ENCODE measurements around the gene ACACA. TPM values are rescaled to one million over a fixed set of nuclear protein-coding genes. Genes with fewer than 3 reads are reported as not detected.

Gene ACACA
- total RNA-seq, 4 donors from 2014 or later, result 4.7 to 75.1 (median 41.9) TPM

GRCh38 chr17:37043201-37043600 is 363.4 kb downstream of the ACACA start:
- no peak for TF ChIP-seq POLR2A (IDR thresholded peaks at IDR 0.05)
- TF ChIP-seq CTCF (IDR thresholded peaks at IDR 0.05), result no peak
- Histone ChIP-seq H3K4me3 (no peak overlapping the region), H3K27ac (no peak overlapping the region), H3K27me3 (no peaks in the 10 kb centered on the region), H3K9me3 (no peaks in the 10 kb centered on the region), H3K36me3 (no peaks in the 10 kb centered on the region), H3K4me1 (no peaks in the 10 kb centered on the region)
- DNase-seq, result no peak
- intact Hi-C loops (cut with DNase I; ENCODE audit: low total_unique reads), result loop anchor here (10.0 kb wide), 1 partner anchor 438 kb away; the partner anchor contains the start of gene MRM1

- H3K4me1 ChIP-seq, result no peaks in the 10 kb centered on the region
- no peaks in the 10 kb centered on the region for H3K27me3 ChIP-seq
- intact Hi-C loops (cut with DNase I; ENCODE audit: low total_unique reads), result loop anchor here (10.0 kb wide), 1 partner anchor 437 kb away; the partner anchor contains the start of gene MRM1
- H3K36me3 ChIP-seq, result no peaks in the 10 kb centered on the region
- no peak overlapping the region for H3K27ac ChIP-seq
- no peaks in the 10 kb centered on the region for H3K9me3 ChIP-seq
- TF ChIP-seq CTCF (IDR thresholded peaks at IDR 0.05) (no peak), POLR2A (IDR thresholded peaks at IDR 0.05) (no peak)
- no peak overlapping the region for H3K4me3 ChIP-seq
- no peak for DNase-seq
Measured at GRCh38 chr17:37041932-37042331, 364.7 kb downstream of the ACACA start.

- no peak for DNase-seq
- intact Hi-C loops (cut with DNase I; ENCODE audit: low total_unique reads), result no loop called here
- no peaks in the 10 kb centered on the region for H3K9me3 ChIP-seq
- H3K36me3 ChIP-seq, result no peaks in the 10 kb centered on the region
- H3K4me1 ChIP-seq, result no peaks in the 10 kb centered on the region
- no peak overlapping the region for H3K27ac ChIP-seq
- TF ChIP-seq CTCF (IDR thresholded peaks at IDR 0.05) (no peak), POLR2A (IDR thresholded peaks at IDR 0.05) (no peak)
- no peak overlapping the region for H3K4me3 ChIP-seq
- no peaks in the 10 kb centered on the region for H3K27me3 ChIP-seq
Measured at GRCh38 chr17:37039269-37039668, 367.4 kb downstream of the ACACA start.

DNA sequence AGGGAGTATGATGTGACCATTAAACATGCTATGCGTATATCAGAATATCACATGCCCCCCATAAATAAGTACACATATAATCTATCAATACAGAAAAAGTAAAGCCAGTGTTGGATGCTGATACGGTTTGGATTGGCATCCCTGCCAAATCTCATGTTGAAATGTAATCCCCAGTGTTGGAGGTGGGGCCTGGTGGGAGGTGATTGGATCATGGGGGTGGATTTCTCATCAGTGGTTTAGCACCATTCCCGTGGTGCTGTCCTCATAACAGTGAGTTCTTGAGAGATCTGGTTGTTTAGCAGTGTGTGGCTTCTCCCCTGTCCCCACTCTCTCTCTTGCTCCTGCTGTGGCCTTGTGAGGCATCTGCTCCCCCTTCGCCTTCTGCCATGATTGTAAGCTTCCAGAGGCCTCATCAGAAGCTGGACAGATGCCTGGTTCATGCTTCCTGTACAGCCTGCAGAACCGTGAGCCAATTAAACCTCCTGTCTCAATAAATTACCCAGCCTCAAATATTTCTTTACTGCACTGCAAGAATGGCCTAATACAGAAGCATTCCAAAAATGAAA is 369.0 kb downstream of the ACACA start:
- no peak for TF ChIP-seq CTCF (IDR thresholded peaks at IDR 0.05)
- Histone ChIP-seq H3K36me3 (no peaks in the 10 kb centered on the region), H3K9me3 (no peaks in the 10 kb centered on the region), H3K27ac (no peak overlapping the region), H3K4me3 (no peak overlapping the region), H3K27me3 (no peaks in the 10 kb centered on the region), H3K4me1 (no peaks in the 10 kb centered on the region)
- DNase-seq, result no peak
- intact Hi-C loops (cut with DNase I; ENCODE audit: low total_unique reads), result no loop called here

Other genes starting within 250 kb of the ACACA start
- gene C17orf78, start 30.9 kb downstream of the ACACA start, total RNA-seq, result not detected
- gene TADA2A, start 50 bp upstream of the ACACA start, total RNA-seq, result 10 to 100 TPM; 13.8 to 40.8 (median 22.0) TPM
- 10 to 100 TPM; 10.4 to 70.0 (median 32.6) TPM for gene DUSP14, start 83.1 kb upstream of the ACACA start, total RNA-seq
- gene SYNRG, start 202.6 kb upstream of the ACACA start, total RNA-seq, result 10 to 100 TPM; 14.4 to 92.0 (median 41.6) TPM
- 10 to 100 TPM; 15.9 to 36.6 (median 24.9) TPM for gene DDX52, start 236.6 kb upstream of the ACACA start, total RNA-seq

Data from uterus (tissue), 4 donors.